GM19023 (cell line): Measurements from ENCODE around the gene ARCN1.
"Not testable (repeated sequence)": the region's sequence is repeated elsewhere in the genome, so short reads cannot be mapped to it uniquely, and the experiment has no call there.

Experiments used
- ATAC-seq: cut with Tn5 transposase; IDR thresholded peaks from one replicate; pipeline ENCODE4 v1.9.1; 2021; ENCODE audit warnings: mild to moderate bottlenecking, moderate library complexity; ENCODE audit not compliant: unreplicated experiment

Gene ARCN1

DNA sequence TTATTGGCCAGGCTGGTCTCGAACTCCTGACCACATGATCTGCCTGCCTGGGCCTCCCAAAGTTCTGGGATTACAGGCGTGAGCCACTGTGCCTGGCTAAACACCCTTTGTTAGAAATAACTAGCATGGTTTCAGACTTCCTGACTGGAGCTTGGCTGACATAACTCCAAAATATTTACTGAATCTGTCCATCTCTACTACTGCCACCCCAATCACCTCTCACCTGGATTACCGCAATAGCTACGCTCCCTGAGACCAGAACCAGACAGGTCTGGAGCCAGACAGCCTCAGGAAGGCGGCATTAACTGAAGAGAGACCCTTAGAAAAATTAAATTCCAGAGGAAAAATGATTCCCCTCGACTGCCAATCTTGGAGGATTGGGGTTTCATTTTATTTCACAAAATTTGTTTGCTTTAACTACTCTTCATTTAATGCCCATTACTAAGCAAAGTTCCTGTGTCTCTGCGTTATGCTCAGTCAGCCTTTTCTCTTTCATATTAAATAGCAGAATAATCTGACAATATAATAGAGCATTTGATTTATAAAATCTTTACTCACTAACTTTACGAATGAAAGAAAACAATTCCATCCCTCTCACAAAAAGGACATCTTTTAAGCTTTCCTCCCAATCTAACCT, 28.1 kb upstream of the ARCN1 start:
- ATAC-seq = no peak

GRCh38 chr11:118544647-118545010, 27.6 kb upstream of the ARCN1 start:
- ATAC-seq = no peak

GRCh38 chr11:118545533-118545932, 26.7 kb upstream of the ARCN1 start:
- ATAC-seq = no peak

- no peak for ATAC-seq
Measured at GRCh38 chr11:118547132-118547531, 25.1 kb upstream of the ARCN1 start.

GRCh38 chr11:118552341-118552740, 19.9 kb upstream of the ARCN1 start:
- no peak for ATAC-seq

DNA sequence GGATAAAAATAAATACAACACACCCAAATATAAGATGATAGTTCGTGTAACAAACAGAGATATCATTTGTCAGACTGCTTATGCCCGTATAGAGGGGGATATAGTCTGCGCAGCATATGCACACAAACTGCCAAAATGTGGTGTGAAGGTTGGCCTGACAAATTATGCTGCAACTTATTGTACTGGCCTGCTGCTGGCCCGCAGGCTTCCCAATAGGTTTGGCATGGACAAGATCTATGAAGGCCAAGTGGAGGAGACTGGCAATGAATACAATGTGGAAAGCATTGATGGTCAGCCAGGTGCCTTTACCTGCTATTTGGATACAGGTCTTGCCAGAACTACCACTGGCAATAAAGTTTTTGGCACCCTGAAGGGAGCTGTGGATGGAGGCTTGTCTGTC, 11.4 kb upstream of the ARCN1 start:
- no peak for ATAC-seq

- no peak for ATAC-seq
Measured at GRCh38 chr11:118565051-118565450, 7.2 kb upstream of the ARCN1 start.

DNA sequence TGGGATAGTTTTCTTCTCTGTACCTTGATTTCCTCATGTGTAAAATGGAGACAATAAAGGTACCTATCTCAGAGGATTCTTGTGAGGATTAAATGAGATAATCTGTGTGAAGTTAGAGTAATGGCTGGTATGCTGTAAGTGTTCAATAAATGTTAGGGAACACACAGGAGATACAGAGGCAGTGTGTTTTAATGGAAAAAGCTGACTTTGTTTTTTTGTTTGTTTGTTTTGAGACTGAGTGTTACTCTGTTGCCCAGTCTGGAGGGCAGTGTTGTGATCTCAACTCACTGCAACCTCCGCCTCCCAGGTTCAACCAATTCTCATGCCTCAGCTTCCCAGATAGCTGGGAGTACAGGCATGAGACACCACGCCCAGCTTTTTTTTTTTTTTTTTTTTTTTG, 2.5 kb upstream of the ARCN1 start:
- no peak for ATAC-seq

DNA sequence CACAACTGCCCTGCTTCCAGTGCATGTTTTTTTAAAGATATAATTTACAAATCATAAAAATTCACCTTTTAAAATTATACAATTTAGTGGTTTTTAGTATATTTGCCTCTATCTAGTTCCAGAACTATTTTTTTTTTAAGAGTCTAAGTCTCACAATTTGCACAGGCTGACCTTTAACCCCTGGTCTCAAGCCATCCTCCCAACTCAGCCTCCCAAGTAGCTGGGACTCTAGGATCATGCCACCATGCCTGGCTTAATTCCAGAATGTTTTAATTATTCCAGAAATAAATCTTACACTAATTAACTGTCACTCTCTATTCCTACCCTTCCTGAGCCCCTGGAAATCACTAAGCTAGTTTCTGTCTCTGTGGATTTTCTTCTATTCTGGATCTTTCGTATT, 1.4 kb upstream of the ARCN1 start:
- no peak for ATAC-seq

GRCh38 chr11:118571701-118572060, 528 bp upstream of the ARCN1 start:
- ATAC-seq = peak; percentile 15

GRCh38 chr11:118572981-118573550, 857 bp downstream of the ARCN1 start:
- ATAC-seq = peak; percentile 34

DNA sequence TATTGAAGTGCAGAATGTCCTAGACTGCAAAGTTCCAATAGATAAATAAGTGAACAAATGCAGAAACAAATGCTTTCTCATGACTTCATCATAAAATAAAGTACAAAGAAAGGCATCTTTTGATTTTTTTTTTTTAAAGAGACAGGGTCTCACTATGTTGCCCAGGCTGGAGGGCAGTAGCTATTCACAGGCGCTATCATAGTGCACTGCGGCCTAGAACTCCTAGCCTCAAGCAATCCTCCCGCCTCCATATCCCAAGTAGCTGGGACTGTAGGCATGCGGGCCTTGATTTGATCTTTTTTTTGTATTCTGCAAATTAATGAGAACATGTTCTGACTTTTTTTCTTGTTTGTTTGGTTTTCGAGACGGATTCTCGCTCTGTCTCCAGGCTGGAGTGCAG, 2.4 kb downstream of the ARCN1 start:
- ATAC-seq = no peak

DNA sequence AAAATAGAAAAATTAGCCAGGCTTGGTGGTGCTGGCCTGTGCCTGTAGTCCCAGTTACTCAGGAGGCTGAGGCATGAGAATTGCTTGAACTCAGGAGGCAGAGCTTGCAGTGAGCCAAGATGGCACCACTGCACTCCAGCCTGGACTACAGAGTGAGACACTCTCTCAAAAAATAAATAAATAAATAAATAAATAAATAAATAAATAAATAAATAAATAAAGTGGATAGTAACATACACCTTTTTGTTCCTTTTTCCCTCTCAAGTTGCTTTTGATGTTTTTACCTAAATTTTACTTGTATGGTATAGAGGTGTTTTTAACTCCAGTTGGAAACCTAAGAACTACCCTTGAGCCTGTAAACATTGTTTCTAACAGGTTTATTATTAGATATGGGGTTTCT, 5.8 kb downstream of the ARCN1 start:
- ATAC-seq = not testable (repeated sequence)

DNA sequence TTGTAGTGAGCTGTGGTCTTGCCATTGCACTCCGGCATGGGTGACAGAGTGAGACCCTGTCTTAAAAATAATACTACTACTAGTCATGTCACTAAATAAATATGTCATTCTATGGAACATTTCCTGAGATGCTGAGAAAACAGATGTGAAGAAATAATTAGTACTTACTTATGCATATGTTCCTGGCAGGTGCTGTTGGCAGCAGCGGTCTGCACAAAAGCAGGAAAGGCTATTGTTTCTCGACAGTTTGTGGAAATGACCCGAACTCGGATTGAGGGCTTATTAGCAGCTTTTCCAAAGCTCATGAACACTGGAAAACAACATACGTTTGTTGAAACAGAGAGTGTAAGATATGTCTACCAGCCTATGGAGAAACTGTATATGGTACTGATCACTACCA, 8.8 kb downstream of the ARCN1 start:
- ATAC-seq = no peak

DNA sequence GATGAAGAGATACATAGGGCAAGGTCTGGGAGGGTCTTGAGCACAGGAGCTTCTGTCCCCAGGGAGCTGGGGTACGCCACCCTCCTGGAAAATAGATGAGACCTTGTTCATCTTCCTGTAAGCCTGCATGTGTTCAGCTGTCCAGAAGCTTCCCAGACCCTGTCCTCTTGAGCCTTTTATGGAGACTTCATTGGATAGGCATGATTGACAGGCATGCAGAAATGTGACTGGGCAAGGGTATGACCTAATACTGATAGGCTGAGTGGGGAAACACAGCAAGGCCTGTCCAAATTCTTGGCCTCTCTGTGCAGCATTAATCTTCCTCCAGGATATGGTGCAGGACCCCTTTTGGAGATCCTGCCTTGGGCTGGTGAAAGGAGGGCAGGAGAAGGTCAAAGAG, 15.7 kb downstream of the ARCN1 start:
- no peak for ATAC-seq

DNA sequence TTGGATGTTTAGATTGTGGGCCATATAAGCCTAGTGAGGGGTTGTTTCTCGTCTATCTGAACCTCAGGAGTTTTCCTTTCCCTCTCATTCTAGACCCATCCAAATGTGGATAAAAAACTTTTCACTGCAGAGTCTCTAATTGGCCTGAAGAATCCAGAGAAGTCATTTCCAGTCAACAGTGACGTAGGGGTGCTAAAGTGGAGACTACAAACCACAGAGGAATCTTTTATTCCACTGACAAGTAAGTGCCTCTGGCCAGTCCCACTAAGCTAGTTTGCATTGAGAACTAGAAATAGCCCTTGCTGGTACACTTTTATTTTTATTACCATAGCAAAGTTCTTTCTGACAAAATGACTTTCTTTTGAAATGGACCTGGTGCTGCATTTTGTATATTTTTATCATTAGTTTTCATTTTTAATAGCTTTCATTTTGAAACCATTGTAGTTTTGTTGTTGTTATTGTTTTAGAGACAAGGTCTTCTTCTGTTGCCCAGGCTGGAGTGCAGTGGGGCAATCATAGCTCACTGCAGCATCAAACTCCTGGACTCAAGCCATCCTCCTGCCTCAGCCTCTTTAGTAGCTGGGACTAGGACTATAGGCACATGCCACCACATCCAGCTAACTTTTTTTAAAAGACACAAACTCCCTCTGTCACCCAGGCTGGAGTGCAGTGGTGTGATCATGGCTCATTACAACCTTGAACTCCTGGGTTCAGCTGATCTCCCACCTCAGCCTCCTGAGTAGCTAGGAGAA, 20.6 kb downstream of the ARCN1 start:
- ATAC-seq = no peak

- ATAC-seq = not testable (repeated sequence)
Measured at GRCh38 chr11:118594984-118595383, 22.8 kb downstream of the ARCN1 start.

DNA sequence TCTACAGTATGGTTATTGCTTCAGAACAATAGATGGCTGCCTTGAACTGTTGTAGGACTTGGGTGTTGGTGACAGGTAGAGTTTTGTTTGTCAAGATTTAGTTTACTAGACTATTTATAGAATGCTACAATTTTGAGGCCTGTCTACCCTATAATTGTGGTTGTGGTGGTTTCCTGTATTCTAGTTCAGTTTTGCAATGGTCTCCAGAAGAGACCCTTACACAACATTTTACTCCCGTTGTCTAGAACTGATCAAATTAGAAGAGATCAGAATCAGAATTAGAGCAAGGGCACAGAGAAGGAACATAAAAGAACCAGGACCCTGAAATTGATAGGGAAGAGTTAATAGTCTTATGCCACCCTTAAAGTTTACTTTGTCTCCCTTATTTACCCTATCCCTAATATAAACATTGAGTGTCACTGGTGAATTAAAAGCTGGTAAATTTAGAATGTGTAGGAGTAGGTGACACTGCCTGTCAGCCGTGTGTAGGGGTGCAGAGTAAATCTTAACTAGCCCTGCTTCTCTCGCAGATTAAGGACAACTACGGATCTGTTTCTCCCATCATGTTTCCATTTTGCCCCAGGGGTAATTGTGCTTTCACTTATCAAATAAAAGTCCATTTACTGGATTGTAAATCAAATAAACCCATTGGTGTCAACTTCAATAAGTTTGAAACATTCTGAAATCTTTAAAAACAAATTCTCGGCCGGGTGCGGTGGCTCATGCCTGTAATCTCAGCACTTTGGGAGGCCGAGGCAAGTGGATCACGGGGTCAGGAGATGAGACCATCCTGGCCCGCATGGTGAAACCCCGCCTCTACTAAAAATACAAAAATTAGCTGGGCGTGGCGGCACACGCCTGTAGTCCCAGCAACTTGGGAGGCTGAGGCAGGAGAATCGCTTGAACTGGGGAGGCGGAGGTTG, 24.3 kb downstream of the ARCN1 start:
- no peak for ATAC-seq

DNA sequence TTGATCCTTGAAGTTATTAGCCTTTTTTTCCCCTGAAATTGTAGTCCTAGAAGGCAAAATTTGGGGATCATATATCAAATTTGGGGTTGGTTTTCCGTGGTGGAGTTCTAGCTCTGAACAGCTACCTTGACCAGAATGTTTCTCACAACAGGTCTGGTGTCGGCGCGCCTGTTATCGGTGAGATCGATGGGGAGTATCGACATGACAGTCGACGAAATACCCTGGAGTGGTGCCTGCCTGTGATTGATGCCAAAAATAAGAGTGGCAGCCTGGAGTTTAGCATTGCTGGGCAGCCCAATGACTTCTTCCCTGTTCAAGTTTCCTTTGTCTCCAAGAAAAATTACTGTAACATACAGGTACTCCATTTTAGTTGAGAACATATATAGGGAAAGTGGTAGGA, 25.3 kb downstream of the ARCN1 start:
- no peak for ATAC-seq

DNA sequence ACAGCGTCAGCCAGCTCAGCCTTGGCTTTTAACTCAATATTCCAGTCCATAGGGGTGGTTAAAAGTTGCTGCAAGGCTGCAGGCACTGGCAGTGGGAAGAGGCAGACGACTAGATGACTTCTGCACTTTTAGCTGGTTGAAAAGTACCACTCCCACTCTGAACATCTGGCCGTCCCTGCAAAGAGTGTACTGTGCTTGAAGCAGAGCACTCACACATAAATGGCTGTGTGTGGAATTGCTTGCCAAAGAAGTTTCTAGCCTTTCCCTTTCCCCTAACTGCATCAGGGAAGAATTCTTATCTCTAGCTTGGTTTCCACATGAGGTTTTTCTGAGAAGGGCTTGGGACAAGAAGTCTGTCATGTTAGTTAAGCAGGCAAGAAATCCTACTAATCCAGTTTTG, 30.1 kb downstream of the ARCN1 start:
- no peak for ATAC-seq

DNA sequence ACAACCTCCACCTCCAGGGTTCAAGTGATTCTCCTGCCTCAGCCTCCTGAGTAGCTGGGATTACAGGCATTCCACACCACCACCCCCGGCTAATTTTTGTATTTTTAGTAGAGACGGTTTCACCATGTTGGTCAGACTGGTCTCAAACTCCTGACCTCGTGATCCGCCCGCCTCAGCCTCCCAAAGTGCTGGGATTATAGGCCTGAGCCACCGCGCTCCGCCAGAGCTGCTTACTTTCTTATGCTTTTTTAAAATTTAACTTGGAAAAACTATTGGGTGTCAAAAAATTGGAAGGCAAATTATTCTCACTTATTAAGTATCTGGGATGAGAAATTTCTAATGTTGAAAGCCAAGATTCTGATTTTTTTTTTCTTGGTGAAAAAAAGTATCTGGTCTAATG, 31.5 kb downstream of the ARCN1 start:
- not testable (repeated sequence) for ATAC-seq
